ENCODE data around the gene FXYD2. TPM values are rescaled to one million over a fixed set of nuclear protein-coding genes. Genes with fewer than 3 reads are reported as not detected.

Gene FXYD2
- total RNA-seq, 1 donor from 2014 or later, result 2.7 TPM

DNA sequence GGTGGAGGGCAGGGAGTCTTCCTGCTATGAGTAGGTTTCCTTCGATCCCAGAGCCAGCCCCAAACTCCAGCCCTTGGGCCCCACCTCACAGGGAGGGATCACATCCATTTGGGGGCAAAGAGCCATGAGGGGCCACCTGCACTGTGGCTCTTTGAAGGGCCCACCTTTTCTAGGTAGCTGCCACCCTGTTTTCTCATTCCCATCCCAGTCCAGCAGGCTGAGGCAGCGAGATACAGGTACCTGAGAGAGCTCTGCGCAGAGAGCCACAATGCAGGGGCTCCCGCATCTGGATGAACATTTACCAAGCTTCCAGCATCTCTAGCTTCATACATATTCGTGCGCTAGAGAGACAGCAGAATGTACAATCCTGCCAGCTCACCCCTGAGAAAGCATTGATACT, 35.6 kb upstream of the FXYD2 start:
- no peak for ATAC-seq
- intact Hi-C loops (cut with DNase I), result no loop called here
- no peak for DNase-seq (ENCODE audit: missing footprints)

DNA sequence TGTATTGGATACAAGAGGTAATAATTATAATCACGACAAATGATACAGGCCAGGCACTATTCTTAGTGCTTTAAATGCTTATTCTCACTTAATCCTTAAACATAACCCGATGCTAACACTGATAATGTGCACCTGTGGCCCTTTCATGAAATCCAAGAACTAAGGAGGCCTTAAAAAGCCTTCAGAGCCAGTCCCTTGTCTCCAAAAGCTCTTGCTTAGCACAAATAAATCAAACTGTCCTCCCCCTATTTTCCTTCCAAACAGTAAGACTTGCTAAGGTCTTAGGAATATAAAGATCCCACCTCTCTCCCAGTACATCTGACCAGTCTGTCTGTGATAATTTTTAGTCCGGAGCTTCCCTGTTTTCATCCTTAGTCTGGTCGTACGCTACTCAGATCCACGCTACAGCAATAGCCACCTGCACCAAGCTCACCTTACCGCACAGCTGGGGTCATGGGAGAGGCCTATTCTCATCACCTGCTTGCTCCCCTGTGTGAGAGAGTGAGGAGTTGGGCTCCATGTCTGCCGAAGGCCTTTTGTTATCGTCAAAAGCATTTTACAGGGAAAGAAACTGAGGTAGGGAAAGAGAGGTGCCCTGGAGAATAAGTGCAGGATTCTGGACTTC, 35.1 kb upstream of the FXYD2 start:
- DNase-seq (ENCODE audit: missing footprints), result no peak
- no peak for ATAC-seq
- intact Hi-C loops (cut with DNase I), result no loop called here

- intact Hi-C loops (cut with DNase I), result no loop called here
- ATAC-seq (no peak), DNase-seq (ENCODE audit: missing footprints) (no peak)
These were observed 34.5 kb upstream of the FXYD2 start for GRCh38 chr11:117859061-117859460.

GRCh38 chr11:117857734-117858414, 33.3 kb upstream of the FXYD2 start:
- no peak for ATAC-seq
- no peak for DNase-seq (ENCODE audit: missing footprints)
- intact Hi-C loops (cut with DNase I), result no loop called here

DNA sequence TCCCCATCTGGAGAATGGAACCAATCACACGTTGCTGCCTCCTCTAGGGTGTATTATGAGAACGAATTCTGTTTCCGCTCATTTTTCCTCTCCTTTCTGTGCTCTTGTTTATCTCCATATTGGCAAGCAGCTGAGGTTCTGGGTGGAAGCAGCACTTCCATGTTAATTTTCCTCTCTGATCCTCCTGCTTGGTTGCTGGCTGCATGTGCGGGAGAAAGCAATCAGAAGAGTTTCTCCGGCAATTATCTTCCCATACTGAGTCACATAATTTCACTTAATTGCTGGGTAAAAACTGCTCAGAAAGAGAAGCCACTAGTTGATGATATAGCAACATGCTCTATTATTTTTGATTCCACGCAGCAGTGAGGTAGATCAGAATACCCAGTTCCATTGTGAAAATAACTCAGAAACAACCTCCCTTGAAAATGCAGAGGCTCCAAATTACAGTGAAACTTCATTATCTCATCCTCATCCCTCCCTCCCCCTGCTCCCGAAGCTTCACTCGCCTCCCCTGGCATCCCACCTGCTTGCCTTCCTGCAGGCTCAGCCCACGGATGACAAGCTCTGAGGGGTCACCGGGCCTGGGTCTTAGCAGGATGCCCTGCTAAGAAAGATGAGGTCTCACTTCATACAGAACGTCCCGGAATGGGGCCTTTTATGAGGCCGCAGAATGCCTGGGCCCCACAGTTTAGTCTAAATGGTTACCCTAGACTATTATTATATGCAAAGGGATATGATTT, 31.5 kb upstream of the FXYD2 start:
- ATAC-seq (no peak), DNase-seq (ENCODE audit: missing footprints) (no peak)
- intact Hi-C loops (cut with DNase I), result no loop called here

DNA sequence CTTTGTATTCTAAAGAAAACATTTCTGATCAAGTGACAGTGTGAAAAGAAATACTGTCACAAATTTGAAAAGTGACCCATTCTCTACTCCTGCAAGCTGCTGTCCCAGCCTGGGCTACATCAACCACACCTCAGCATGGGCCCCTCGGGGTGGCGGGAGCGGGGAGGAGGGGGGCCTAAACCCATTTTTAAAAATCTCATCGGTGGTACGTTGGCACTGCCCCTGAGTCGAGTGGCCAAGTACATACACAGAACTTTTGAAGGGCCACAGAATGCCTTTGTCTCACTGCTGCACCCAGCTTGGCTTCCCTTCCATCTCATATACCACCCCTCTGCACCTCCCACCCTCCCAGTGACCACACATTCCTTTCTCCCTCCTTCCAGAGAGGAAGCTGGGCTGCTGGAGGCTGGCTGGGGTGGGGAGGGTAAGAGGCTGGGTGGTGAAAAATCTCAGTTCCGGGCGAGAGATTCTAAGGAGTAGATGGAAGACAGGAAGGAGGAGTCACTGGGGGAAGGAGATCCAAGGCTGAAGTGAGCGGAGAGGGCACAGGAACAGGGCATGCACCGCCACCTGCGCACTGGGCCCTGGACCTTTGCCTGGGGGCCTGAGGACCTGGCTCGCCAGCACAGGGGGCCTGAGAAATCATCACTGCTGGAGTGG, 30.8 kb upstream of the FXYD2 start:
- DNase-seq (ENCODE audit: missing footprints) (no peak), ATAC-seq (no peak)
- intact Hi-C loops (cut with DNase I), result no loop called here

DNA sequence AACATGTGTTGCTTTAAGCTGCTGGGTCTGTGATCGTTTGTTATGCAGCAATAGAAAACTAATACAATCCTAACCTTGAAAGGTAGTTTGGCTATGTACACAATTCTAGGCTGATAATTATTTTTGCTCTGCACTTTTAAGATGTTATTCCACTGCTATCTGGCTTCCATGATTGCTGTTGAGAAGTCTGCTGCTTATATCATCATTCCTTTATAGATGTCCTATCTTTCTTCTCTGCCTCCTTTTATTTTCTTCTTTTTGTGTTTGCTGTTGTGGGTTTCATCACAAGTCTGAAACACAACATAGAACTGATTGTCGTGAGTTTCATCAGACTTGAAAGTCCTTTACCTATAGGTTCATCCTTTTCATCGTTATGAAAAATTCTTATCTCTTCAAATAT, 27.8 kb upstream of the FXYD2 start:
- no peak for DNase-seq (ENCODE audit: missing footprints)
- intact Hi-C loops (cut with DNase I), result loop anchor here (5.0 kb wide), 1 partner anchor 35 kb away; no protein-coding TSS in a partner anchor
- no peak for ATAC-seq

- DNase-seq (ENCODE audit: missing footprints) (no peak), ATAC-seq (peak; percentile 42)
- intact Hi-C loops (cut with DNase I), result loop anchor here (5.0 kb wide), 1 partner anchor 35 kb away; no protein-coding TSS in a partner anchor
These were observed 27.3 kb upstream of the FXYD2 start for GRCh38 chr11:117851852-117852251.

GRCh38 chr11:117851106-117851505, 26.6 kb upstream of the FXYD2 start:
- peak; percentile 55 for ATAC-seq
- no peak for DNase-seq (ENCODE audit: missing footprints)
- intact Hi-C loops (cut with DNase I), result loop anchor here (5.0 kb wide), 1 partner anchor 36 kb away; no protein-coding TSS in a partner anchor

GRCh38 chr11:117849781-117850414, 25.4 kb upstream of the FXYD2 start:
- no peak for DNase-seq (ENCODE audit: missing footprints)
- ATAC-seq, result no peak
- intact Hi-C loops (cut with DNase I), result loop anchor here (5.0 kb wide), 1 partner anchor 37 kb away; no protein-coding TSS in a partner anchor

DNA sequence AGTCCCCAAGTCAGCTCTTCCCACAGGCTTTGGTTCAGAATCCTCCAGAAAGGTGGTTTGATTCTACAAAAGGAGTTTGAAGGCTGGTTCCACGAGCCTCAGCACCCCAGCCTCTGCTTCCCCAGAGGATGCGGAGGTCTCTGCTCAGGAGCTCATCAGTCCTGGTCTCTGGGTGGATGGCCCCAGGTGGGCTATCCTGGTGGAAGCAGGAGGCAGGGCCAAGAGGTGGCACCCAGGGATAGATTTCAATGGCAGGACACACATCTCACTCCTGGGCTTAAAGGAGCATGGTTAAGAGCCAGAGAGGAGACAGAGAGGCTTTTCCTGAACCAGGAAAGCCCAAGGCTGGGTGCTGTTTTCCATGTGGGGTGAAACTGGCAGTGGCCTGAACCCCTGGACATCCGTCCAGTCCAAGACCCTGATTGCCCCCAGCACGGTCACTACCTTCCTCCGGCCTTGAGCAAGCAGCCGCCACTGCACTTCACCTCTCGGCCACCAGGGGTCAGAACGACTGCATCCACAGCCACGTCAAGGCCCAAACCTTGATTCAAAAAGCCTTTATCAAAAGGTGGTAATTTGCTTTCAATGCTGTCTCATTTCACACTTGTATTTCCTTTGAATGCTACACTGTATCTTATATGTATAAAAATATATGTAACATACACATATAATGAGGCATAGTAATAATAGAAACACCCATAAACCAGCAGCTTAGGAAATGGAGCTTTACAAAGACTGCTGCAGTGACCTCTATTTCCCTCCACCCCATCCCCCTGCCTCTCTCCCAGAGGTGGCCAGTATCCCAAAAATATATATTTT, 19.3 kb upstream of the FXYD2 start:
- ATAC-seq, result peak; percentile 72
- intact Hi-C loops (cut with DNase I), result loop anchor here (1.0 to 2.0 kb wide), 2 partner anchors 103 to 209 kb away; no protein-coding TSS in a partner anchor
- peak; percentile 90 for DNase-seq (ENCODE audit: missing footprints)

DNA sequence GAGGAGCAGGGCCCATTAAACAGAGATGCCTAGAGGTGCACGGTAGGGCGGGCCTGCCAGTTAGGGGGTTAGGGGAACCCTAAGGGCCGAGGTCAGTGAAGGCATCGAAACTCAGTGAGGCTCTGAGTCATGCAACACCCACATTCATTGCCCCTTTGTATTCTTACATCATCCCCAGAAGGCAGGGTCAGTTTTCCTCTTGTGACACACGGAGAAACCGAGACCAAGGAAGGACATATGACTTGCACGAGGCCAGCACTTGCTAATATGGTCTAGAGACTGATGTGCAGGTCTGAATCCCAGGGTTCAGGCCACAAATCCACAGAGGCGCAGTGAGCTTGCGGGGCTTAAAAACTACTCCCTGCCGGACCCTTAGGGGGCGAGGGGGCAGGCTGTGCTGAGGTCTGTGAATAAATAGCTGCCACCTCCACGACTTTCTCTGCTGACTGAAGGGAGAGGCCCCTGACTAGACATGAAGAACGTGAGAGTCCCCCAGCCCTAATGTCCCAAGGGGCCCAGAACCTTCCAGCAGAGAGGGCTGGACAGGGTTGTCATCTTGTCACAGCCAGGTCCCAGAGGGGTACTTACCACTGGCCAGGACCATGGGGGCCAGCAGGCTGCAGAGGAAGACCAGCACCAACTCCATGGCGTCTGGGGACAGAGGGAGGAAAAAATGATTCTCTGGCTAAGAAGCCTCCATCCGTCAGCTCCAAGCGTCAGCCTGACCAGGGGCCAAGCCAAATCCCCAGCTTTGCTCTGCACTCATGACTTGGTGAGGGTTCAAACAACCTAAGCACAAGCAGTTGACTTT, 17.8 kb upstream of the FXYD2 start:
- intact Hi-C loops (cut with DNase I), result no loop called here
- ATAC-seq, result no peak

GRCh38 chr11:117841551-117842031, 17.0 kb upstream of the FXYD2 start:
- intact Hi-C loops (cut with DNase I), result no loop called here
- DNase-seq (ENCODE audit: missing footprints), result peak; percentile 32
- no peak for ATAC-seq

More for the DNA sequence above, 17.8 kb upstream of the FXYD2 start:
- DNase-seq (ENCODE audit: missing footprints), result peak; percentile 40

DNA sequence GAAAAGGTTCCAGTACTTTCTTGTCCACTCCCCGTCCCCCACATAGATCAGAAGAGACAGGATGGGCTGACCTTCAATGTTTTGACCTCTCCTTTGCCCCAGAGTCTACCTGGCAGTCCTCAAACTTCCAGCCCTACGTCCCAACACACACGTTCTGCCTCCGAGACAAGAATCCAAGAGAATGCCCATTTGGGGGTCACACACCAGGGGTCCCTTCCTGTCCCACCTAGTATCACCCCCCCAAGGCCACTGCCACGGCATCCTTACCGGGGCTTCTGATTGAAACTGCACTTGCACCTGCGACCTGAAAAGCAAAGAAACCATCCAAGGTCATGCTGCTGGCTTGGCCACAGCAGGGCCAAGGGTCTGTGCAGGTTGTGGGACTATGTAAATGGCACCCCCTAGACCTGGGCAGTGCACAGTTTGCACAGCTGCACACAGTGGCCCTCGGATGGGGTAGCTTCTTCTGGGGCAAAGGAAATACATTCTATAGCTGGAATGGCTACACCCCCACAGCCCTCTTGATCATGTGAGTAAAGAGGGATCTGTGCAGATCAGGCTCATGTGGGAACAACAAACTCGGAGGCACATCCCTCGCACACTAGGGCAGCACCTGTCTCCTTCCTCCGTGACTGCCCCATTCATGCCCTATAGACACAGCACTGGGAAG, 16.5 kb upstream of the FXYD2 start:
- ATAC-seq, result no peak
- intact Hi-C loops (cut with DNase I), result no loop called here
- DNase-seq (ENCODE audit: missing footprints), result peak; percentile 27

DNA sequence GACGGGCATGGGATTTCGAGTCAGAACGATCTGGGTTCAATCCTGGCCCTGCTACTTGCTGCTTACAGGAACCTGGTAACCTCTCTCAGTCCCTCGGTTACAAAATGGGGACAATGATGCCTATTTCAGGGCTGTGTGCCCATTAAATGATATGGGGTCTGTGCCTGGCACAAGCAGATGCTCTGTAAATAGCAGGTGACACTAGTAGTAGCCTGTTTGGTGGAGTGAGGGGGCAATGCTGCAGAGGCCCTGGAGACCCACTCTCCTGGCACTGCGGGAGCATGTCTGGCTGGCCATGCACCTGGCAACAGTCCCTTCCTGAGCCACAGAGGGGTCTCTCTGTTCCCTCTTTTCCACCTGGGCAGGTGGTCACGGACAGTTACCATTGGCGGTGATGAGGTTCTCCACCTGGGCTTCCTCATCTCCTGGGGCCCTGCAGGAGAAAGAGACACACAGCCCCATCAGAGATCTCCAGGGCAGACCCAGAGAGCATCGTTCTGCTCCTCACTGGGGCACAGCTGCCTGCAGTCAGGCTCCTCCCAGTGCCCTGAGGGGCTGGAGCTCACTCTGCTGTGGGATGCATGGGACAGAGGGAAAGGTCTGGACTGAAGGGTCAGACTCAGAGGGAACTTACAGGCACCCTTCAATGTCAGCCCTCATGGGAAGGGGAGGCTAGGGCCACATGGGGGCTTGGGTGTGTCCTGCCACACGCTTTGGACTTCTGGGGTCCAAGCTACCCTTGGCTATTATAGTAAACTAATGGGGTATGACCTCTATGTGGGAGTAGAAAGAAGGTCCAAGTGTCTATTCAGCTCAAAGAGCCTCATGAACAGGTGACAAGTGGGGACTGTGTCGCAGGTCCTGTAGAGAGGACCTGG, 15.6 kb upstream of the FXYD2 start:
- DNase-seq (ENCODE audit: missing footprints) (peak; percentile 31), ATAC-seq (no peak)
- intact Hi-C loops (cut with DNase I), result no loop called here
